H1 (cell line): ENCODE measurements around the gene TBC1D22B. TPM values are rescaled to one million over a fixed set of nuclear protein-coding genes. Genes with fewer than 3 reads are reported as not detected.

Source experiments
- CTCF ChIA-PET: fragments of 300-600 bp; sonication (Branson Sonifier 250); formaldehyde crosslinking; loops from one replicate; lab custom pipeline; 2021; ENCODE audit not compliant: partially characterized antibody; lab: Charles Lee
- POLR2A ChIA-PET: fragments of 300-600 bp; sonication (Branson Sonifier 250); formaldehyde crosslinking; loops from one replicate; lab custom pipeline; 2021; ENCODE audit warnings: inconsistent platforms; ENCODE audit not compliant: partially characterized antibody; lab: Charles Lee
- DNase-seq, 2 experiments: peaks; one replicate each; pipeline versions ENCODE4 v3.0.0 to v3.0.0-alpha.2; 2010 to 2022; ENCODE audit warnings: low spot score in 2 of 2, low read depth in 1 of 2, mixed read lengths in 1 of 2
- FAIRE-seq: peaks from 2 replicates; lab custom pipeline; 2011; peaks lifted over from hg19 to GRCh38; lab: Jason Lieb, UNC
- H2AFZ ChIP-seq: 2 replicates; pipeline ENCODE4 v1.8.1; 2012; ENCODE audit warnings: low read length, inconsistent platforms
- H2AK5ac ChIP-seq: 2 replicates; pipeline ENCODE4 v1.6.1; 2013; ENCODE audit warnings: low read depth, low read length
- H2BK120ac ChIP-seq: replicated peaks from 2 replicates; pipeline ENCODE3; 2013; ENCODE audit warnings: low read depth, low read length, inconsistent platforms
- H2BK12ac ChIP-seq: 2 replicates; pipeline ENCODE4 v1.6.1; 2013; ENCODE audit warnings: low read depth, low read length
- H2BK15ac ChIP-seq: 2 replicates; pipeline ENCODE4 v1.6.1; 2013; ENCODE audit warnings: low read length
- H2BK20ac ChIP-seq: 2 replicates; pipeline ENCODE4 v1.6.1; 2013; ENCODE audit warnings: low read length
- H2BK5ac ChIP-seq: 2 replicates; pipeline ENCODE4 v1.6.1; 2013; ENCODE audit warnings: low read depth, low read length
- H3K14ac ChIP-seq: 2 replicates; pipeline ENCODE4 v1.6.1; 2013; ENCODE audit warnings: inconsistent platforms; ENCODE audit not compliant: insufficient read length
- H3K18ac ChIP-seq: 2 replicates; pipeline ENCODE4 v1.6.1; 2013; ENCODE audit warnings: low read length; ENCODE audit errors: extremely low read depth
- H3K23ac ChIP-seq: 2 replicates; pipeline ENCODE4 v1.6.1; 2013; ENCODE audit warnings: inconsistent platforms; ENCODE audit not compliant: insufficient read length
- H3K23me2 ChIP-seq: 2 replicates; pipeline ENCODE4 v1.6.1; 2013; ENCODE audit warnings: low read depth, low read length
- H3K27ac ChIP-seq: 2 replicates; pipeline ENCODE4 v1.6.1; 2011; ENCODE audit warnings: low read depth, low read length, inconsistent platforms
- H3K27me3 ChIP-seq, 4 experiments: replicated peaks in 1 of 4; 1 replicate in 1 of 4; 2 replicates in 3 of 4; pipeline versions ENCODE4 v1.6.1 to v1.8.1; 2011 to 2013; ENCODE audit warnings: low read length in 3 of 4, mild to moderate bottlenecking in 3 of 4, inconsistent platforms in 2 of 4, mixed read lengths in 2 of 4, moderate library complexity in 1 of 4; ENCODE audit not compliant: control insufficient read depth in 3 of 4, insufficient read depth in 3 of 4; ENCODE audit errors: extremely low read depth in 1 of 4
- H3K36me3 ChIP-seq, 4 experiments: 2 replicates each; pipeline versions ENCODE4 v1.6.1 to v1.8.1; 2011 to 2013; ENCODE audit warnings: mild to moderate bottlenecking in 4 of 4, low read length in 3 of 4, moderate library complexity in 2 of 4, control low read depth in 1 of 4, inconsistent platforms in 1 of 4; ENCODE audit not compliant: insufficient read depth in 4 of 4, control insufficient read depth in 2 of 4
- H3K4ac ChIP-seq: replicated peaks from 2 replicates; pipeline ENCODE3; 2013; ENCODE audit warnings: low read length, low read depth, mixed read lengths, inconsistent platforms; ENCODE audit not compliant: insufficient read length
- H3K4me1 ChIP-seq, 4 experiments: replicated peaks in 1 of 4; 1 replicate in 1 of 4; 2 replicates in 3 of 4; pipeline versions ENCODE4 v1.6.1 to v1.8.1; 2011 to 2013; ENCODE audit warnings: low read length in 3 of 4, inconsistent platforms in 2 of 4, mixed read lengths in 1 of 4; ENCODE audit not compliant: insufficient read depth in 4 of 4, control insufficient read depth in 3 of 4
- H3K4me2 ChIP-seq, 2 experiments: 2 replicates each; pipeline versions ENCODE4 v1.6.1 to v1.8.1; 2011 to 2013; ENCODE audit warnings: low read depth in 2 of 2, low read length in 2 of 2, control low read depth in 1 of 2, inconsistent platforms in 1 of 2, mild to moderate bottlenecking in 1 of 2; ENCODE audit not compliant: insufficient read depth in 1 of 2
- H3K4me3 ChIP-seq, 4 experiments: fragments of 200-600, 300-600 bp in 1 of 4; sonication (generic), shearing (Covaris generic), sonication (Bioruptor Twin) in 1 of 4; 2 replicates each; pipeline versions ENCODE4 v1.5.1 to v1.8.1; 2011 to 2016; ENCODE audit warnings: low read length in 4 of 4, low read depth in 3 of 4, control low read depth in 2 of 4, inconsistent platforms in 2 of 4, mild to moderate bottlenecking in 2 of 4, mixed read lengths in 1 of 4, moderate library complexity in 1 of 4; ENCODE audit not compliant: insufficient read depth in 2 of 4; ENCODE audit errors: extremely low read depth in 1 of 4
- H3K56ac ChIP-seq: replicated peaks from 2 replicates; pipeline ENCODE3; 2013; ENCODE audit warnings: low read depth, mild to moderate bottlenecking, mixed read lengths, low read length, inconsistent platforms; ENCODE audit not compliant: insufficient read length
- H3K79me1 ChIP-seq: 2 replicates; pipeline ENCODE4 v1.6.1; 2013; ENCODE audit warnings: low read depth, low read length, control low read depth
- H3K79me2 ChIP-seq, 2 experiments: 2 replicates each; pipeline versions ENCODE4 v1.6.1 to v1.8.1; 2012 to 2013; ENCODE audit warnings: low read length in 2 of 2, mild to moderate bottlenecking in 2 of 2, inconsistent platforms in 1 of 2; ENCODE audit not compliant: insufficient read depth in 2 of 2, control insufficient read depth in 1 of 2
- H3K9ac ChIP-seq, 4 experiments: replicated peaks in 1 of 4; 1 replicate in 1 of 4; 2 replicates in 3 of 4; pipeline versions ENCODE4 v1.6.1 to v1.8.1; 2011 to 2013; ENCODE audit warnings: low read depth in 3 of 4, low read length in 3 of 4, control low read depth in 2 of 4, mild to moderate bottlenecking in 2 of 4, moderate library complexity in 2 of 4, inconsistent platforms in 1 of 4; ENCODE audit errors: extremely low read depth in 1 of 4
- H3K9me3 ChIP-seq, 2 experiments: 2 replicates each; pipeline versions ENCODE4 v1.6.1 to v1.8.1; 2012 to 2013; ENCODE audit warnings: mild to moderate bottlenecking in 2 of 2, moderate library complexity in 2 of 2, control low read depth in 1 of 2, inconsistent platforms in 1 of 2, low read depth in 1 of 2, low read length in 1 of 2, mixed read lengths in 1 of 2; ENCODE audit not compliant: insufficient read depth in 2 of 2
- H4K20me1 ChIP-seq, 2 experiments: replicated peaks in 1 of 2; 2 replicates each; pipeline versions ENCODE3 to v1.8.1; 2011 to 2013; ENCODE audit warnings: inconsistent platforms in 2 of 2, low read length in 2 of 2, mild to moderate bottlenecking in 1 of 2; ENCODE audit not compliant: insufficient read depth in 2 of 2, control insufficient read depth in 1 of 2
- H4K5ac ChIP-seq: 2 replicates; pipeline ENCODE4 v1.6.1; 2013; ENCODE audit warnings: low read length, low read depth, mixed read lengths, inconsistent platforms; ENCODE audit not compliant: insufficient read length
- H4K8ac ChIP-seq: 2 replicates; pipeline ENCODE4 v1.8.0; 2013; ENCODE audit warnings: mild to moderate bottlenecking, moderate library complexity, low read length, inconsistent platforms; ENCODE audit not compliant: insufficient read depth; ENCODE audit errors: extremely low read depth
- H4K91ac ChIP-seq: replicated peaks from 2 replicates; pipeline ENCODE3; 2013; ENCODE audit warnings: low read length, mixed read lengths, inconsistent platforms; ENCODE audit not compliant: insufficient read length
- BRCA1 ChIP-seq: IDR thresholded peaks from 2 replicates; pipeline ENCODE4 v1.6.1; 2012; ENCODE audit warnings: low read depth, low read length, improper control_type of control experiment
- EGR1 ChIP-seq: IDR thresholded peaks from 2 replicates; pipeline ENCODE4 v1.6.1; 2011; ENCODE audit warnings: low read depth, low read length, borderline replicate concordance
- POLR2A ChIP-seq, 2 experiments: IDR thresholded peaks; 1 replicate in 1 of 2; 2 replicates in 1 of 2; pipeline ENCODE4 v1.6.1; 2011; ENCODE audit warnings: low read depth in 2 of 2, low read length in 2 of 2, mild to moderate bottlenecking in 2 of 2; ENCODE audit errors: control extremely low read depth in 1 of 2
- SIX5 ChIP-seq: IDR thresholded peaks from 2 replicates; pipeline ENCODE4 v1.6.1; 2011; ENCODE audit warnings: mild to moderate bottlenecking, low read depth, low read length
- SP2 ChIP-seq: IDR thresholded peaks from 2 replicates; pipeline ENCODE4 v1.6.1; 2012; ENCODE audit warnings: mild to moderate bottlenecking, low read length, inconsistent platforms
- SP4 ChIP-seq: IDR thresholded peaks from 2 replicates; pipeline ENCODE4 v1.6.1; 2012; ENCODE audit warnings: low read length, inconsistent platforms
- TCF12 ChIP-seq: IDR thresholded peaks from 2 replicates; pipeline ENCODE4 v1.6.1; 2011; ENCODE audit warnings: low read depth, mild to moderate bottlenecking, low read length
- YY1 ChIP-seq: IDR thresholded peaks from 2 replicates; pipeline ENCODE4 v1.6.1; 2011; ENCODE audit warnings: low read depth, mild to moderate bottlenecking, low read length
- ZNF274 ChIP-seq: IDR thresholded peaks from 2 replicates; pipeline ENCODE4 v1.7.0; 2012; ENCODE audit warnings: low read length, borderline replicate concordance; ENCODE audit errors: extremely low read depth
- WGBS, 2 experiments: shearing (Covaris generic) in 1 of 2; methylation state at CpG; one replicate each; pipeline versions ENCODE4 v1.1.6 to v1.1.7; 2013 to 2015; ENCODE audit warnings: low lambda C conversion rate in 2 of 2, mixed read lengths in 2 of 2, inconsistent platforms in 1 of 2, low coverage in 1 of 2, missing lambda C conversion rate in 1 of 2; ENCODE audit not compliant: insufficient replicate concordance in 2 of 2, insufficient coverage in 1 of 2, insufficient read length in 1 of 2; ENCODE audit errors: extremely low coverage in 1 of 2, missing lambda C conversion rate in 1 of 2; 5-methylcytosine and 5-hydroxymethylcytosine counted together
- polyA plus RNA-seq, 7 experiments: library from polyadenylated mRNA; depleted of rRNA in 3 of 7; stranded (reverse) in 5 of 7; unstranded in 2 of 7; fragments of >200 nt in 5 of 7; fragments of 200-250 nt in 2 of 7; gene quantifications; 1 replicate in 5 of 7; 2 replicates in 1 of 7; 4 replicates in 1 of 7; pipeline versions ENCODE4 v1.2.1 to v1.2.3, GENCODE V29; 2011 to 2013; ENCODE audit warnings: missing spikeins in 2 of 7, mixed read lengths in 2 of 7
- total RNA-seq: library from RNA; stranded (reverse); fragmentation: NEBNext Ultra II Directional; extraction: Animal tissue kit (Norgen Biotek cat#: 25700); gene quantifications from 2 replicates; pipeline ENCODE4 v1.2.1, GENCODE V29; 2021

The TBC1D22B gene
- total and polyA plus RNA-seq, 2 of the 8 experiments (the other 6 are each of a cell fraction or from before 2014, with no cell fraction given) = 10.1 to 17.4 TPM

- no peak for DNase-seq
- H2AK5ac ChIP-seq = no peak overlapping the region
- no peak overlapping the region for H4K91ac ChIP-seq
- no peak overlapping the region for H2BK20ac ChIP-seq
- no peak for TF ChIP-seq POLR2A (IDR thresholded peaks at IDR 0.05; ENCODE audit: control extremely low read depth in 1 of 2, low read depth in 2 of 2, low read length in 2 of 2)
- no peak for TF ChIP-seq ZNF274
- no peak for TF ChIP-seq BRCA1
- TF ChIP-seq EGR1 = no peak
- no peak for TF ChIP-seq TCF12
- TF ChIP-seq SIX5 = no peak
- TF ChIP-seq YY1 = no peak
- no peak for TF ChIP-seq SP2
- TF ChIP-seq SP4 = no peak
- H3K27ac ChIP-seq = no peak overlapping the region
- H3K4me2 ChIP-seq = no peak overlapping the region
- peaks cover 0 to 3% of the 10 kb centered on the region in 2 experiments for H4K20me1 ChIP-seq
- H3K14ac ChIP-seq = no peak overlapping the region
- CTCF ChIA-PET = no interaction called here
- no peak overlapping the region for H2BK12ac ChIP-seq
- no peaks in the 10 kb centered on the region for H3K79me1 ChIP-seq
- WGBS, 2 experiments = 82% methylated on average over 2 of the region's 2 CpGs; no CpG with 5 or more reads in 1 of the 2 experiments
- H2BK15ac ChIP-seq = no peak overlapping the region
- FAIRE-seq = no peak
- H3K4me1 ChIP-seq = no peaks in the 10 kb centered on the region
- H2BK120ac ChIP-seq = no peak overlapping the region
- H3K23ac ChIP-seq = no peak overlapping the region
- no peaks in the 10 kb centered on the region; the same call in 1 of the 2 replicates for H3K23me2 ChIP-seq
- H3K9me3 ChIP-seq = no peaks in the 10 kb centered on the region
- no peak overlapping the region for H3K18ac ChIP-seq
- POLR2A ChIA-PET = no interaction called here
- H2AFZ ChIP-seq = no peak overlapping the region
- H4K8ac ChIP-seq = no peak overlapping the region
- no peak overlapping the region for H3K9ac ChIP-seq
- no peak overlapping the region for H2BK5ac ChIP-seq
- peaks cover 9 to 49% (median 42%) of the 10 kb centered on the region in 4 experiments for H3K36me3 ChIP-seq
- no peak overlapping the region for H3K56ac ChIP-seq
- no peaks in the 10 kb centered on the region for H3K27me3 ChIP-seq
- H3K79me2 ChIP-seq = no peaks in the 10 kb centered on the region
- H4K5ac ChIP-seq = no peak overlapping the region
- no peak overlapping the region for H3K4me3 ChIP-seq
- H3K4ac ChIP-seq = no peak overlapping the region
These were observed 30.1 kb downstream of the TBC1D22B start for GRCh38 chr6:37287519-37288157.
